HEK293 (cell line): ENCODE data around the gene PAX3.
A peak's percentile ranks its signal among the peaks of the same experiment; 100 is the strongest.

Source experiments
- CTCF ChIA-PET: fragments of 350-600 bp; formaldehyde crosslinking; extraction: SDS; loops from one replicate; lab custom pipeline; 2021; ENCODE audit warnings: antibody characterized with exemption; lab: Yijun Ruan, JAX
- POLR2A ChIA-PET: fragments of 300-600 bp; formaldehyde crosslinking; extraction: SDS; loops from one replicate; lab custom pipeline; 2020; ENCODE audit warnings: antibody characterized with exemption, inconsistent platforms; lab: Yijun Ruan, JAX
- H3K27ac ChIP-seq: fragments of 200-500 bp; sonication (Bioruptor generic); 2 replicates; pipeline ENCODE4 v1.5.1; 2014; ENCODE audit warnings: low read depth, low read length, control low read depth, inconsistent platforms; ENCODE audit errors: extremely low read depth
- H3K36me3 ChIP-seq, 2 experiments: fragments of 200-500 bp in 1 of 2; sonication (Bioruptor generic) in 1 of 2; 1 replicate in 1 of 2; 2 replicates in 1 of 2; pipeline ENCODE4 v1.5.1; 2014 to 2017; ENCODE audit warnings: inconsistent platforms in 2 of 2, low read length in 2 of 2; ENCODE audit not compliant: control insufficient read depth in 2 of 2, insufficient read depth in 1 of 2
- H3K4me1 ChIP-seq: fragments of 200-500 bp; sonication (Bioruptor generic); 2 replicates; pipeline ENCODE4 v1.5.1; 2014; ENCODE audit warnings: mild to moderate bottlenecking, low read length, inconsistent platforms; ENCODE audit not compliant: control insufficient read depth, insufficient read depth
- H3K4me3 ChIP-seq: 2 replicates; pipeline ENCODE4 v1.5.1; 2011; ENCODE audit warnings: low read depth, mild to moderate bottlenecking, control low read depth, low read length, moderate library complexity
- H3K9me3 ChIP-seq: fragments of 200-500 bp; sonication (Bioruptor generic); 2 replicates; pipeline ENCODE4 v1.5.1; 2014; ENCODE audit warnings: low read depth, low read length, inconsistent platforms; ENCODE audit not compliant: control insufficient read depth, insufficient read depth
- CTCF ChIP-seq: fragments of 450-650 bp; formaldehyde crosslinking; IDR thresholded peaks from 2 replicates; pipeline ENCODE4 v1.5.1; 2016; ENCODE audit warnings: missing biosample characterization, missing genetic modification characterization
- KLF1 ChIP-seq: fragments of 450-650 bp; formaldehyde crosslinking; IDR thresholded peaks from 2 replicates; pipeline ENCODE4 v1.5.1; 2016; ENCODE audit warnings: missing biosample characterization, missing genetic modification characterization
- KLF10 ChIP-seq: fragments of 450-650 bp; IDR thresholded peaks from 2 replicates; pipeline ENCODE4 v1.5.1; 2018; ENCODE audit warnings: missing biosample characterization, mild to moderate bottlenecking, missing genetic modification characterization
- KLF17 ChIP-seq: fragments of 450-650 bp; formaldehyde crosslinking; IDR thresholded peaks from 2 replicates; pipeline ENCODE4 v1.5.1; 2016; ENCODE audit warnings: missing biosample characterization, missing genetic modification characterization
- MEIS1 ChIP-seq: sonication (generic); formaldehyde crosslinking; IDR thresholded peaks from 2 replicates; pipeline ENCODE4 v1.8.1; 2022; ENCODE audit warnings: missing genetic modification reagents, mild to moderate bottlenecking, borderline replicate concordance
- PRDM1 ChIP-seq: fragments of 450-650 bp; formaldehyde crosslinking; IDR thresholded peaks from 2 replicates; pipeline ENCODE4; 2016; ENCODE audit warnings: missing biosample characterization, missing genetic modification characterization
- SCRT2 ChIP-seq: fragments of 450-650 bp; formaldehyde crosslinking; IDR thresholded peaks from 2 replicates; pipeline ENCODE4 v1.5.1; 2016; ENCODE audit warnings: missing biosample characterization, missing genetic modification characterization
- ZBTB10 ChIP-seq: fragments of 450-650 bp; formaldehyde crosslinking; IDR thresholded peaks from 2 replicates; pipeline ENCODE4 v1.5.1; 2016; ENCODE audit warnings: missing biosample characterization, missing genetic modification characterization
- ZIC2 ChIP-seq: fragments of 450-650 bp; formaldehyde crosslinking; IDR thresholded peaks from 2 replicates; pipeline ENCODE4 v1.5.1; 2016; ENCODE audit warnings: missing biosample characterization, missing genetic modification characterization
- ZNF10 ChIP-seq: fragments of 450-650 bp; formaldehyde crosslinking; IDR thresholded peaks from 2 replicates; pipeline ENCODE4 v1.5.1; 2017; ENCODE audit warnings: missing biosample characterization, missing genetic modification characterization
- ZNF513 ChIP-seq: fragments of 450-650 bp; IDR thresholded peaks from 2 replicates; pipeline ENCODE4 v1.5.1; 2018; ENCODE audit warnings: missing biosample characterization, missing genetic modification characterization
- ZNF623 ChIP-seq: fragments of 450-650 bp; formaldehyde crosslinking; IDR thresholded peaks from 2 replicates; pipeline ENCODE4 v1.5.1; 2016; ENCODE audit warnings: missing biosample characterization, missing genetic modification characterization
- ZNF701 ChIP-seq: fragments of 450-650 bp; formaldehyde crosslinking; IDR thresholded peaks from 2 replicates; pipeline ENCODE4 v1.5.1; 2016; ENCODE audit warnings: missing biosample characterization, missing genetic modification characterization
- ZNF776 ChIP-seq: fragments of 450-650 bp; formaldehyde crosslinking; IDR thresholded peaks from 2 replicates; pipeline ENCODE4 v1.5.0; 2017; ENCODE audit warnings: missing biosample characterization, missing genetic modification characterization, borderline replicate concordance

Gene PAX3

GRCh38 chr2:222291485-222291841 is 7.3 kb downstream of the PAX3 start:
- no peak overlapping the region for H3K4me3 ChIP-seq
- ChIA-PET CTCF (interaction anchor here (1.3 kb wide), 1 partner anchor 233 kb away, joined by 3 read pairs; no protein-coding TSS in a partner anchor), POLR2A (no interaction called here)
- H3K27ac ChIP-seq = no peak overlapping the region
- no peaks in the 10 kb centered on the region for H3K9me3 ChIP-seq
- peaks cover 11% of the 10 kb centered on the region for H3K4me1 ChIP-seq
- H3K36me3 ChIP-seq = peaks cover 13 to 62% of the 10 kb centered on the region in 2 experiments; a peak in 2 of 3 replicates
- TF ChIP-seq KLF1 (tag by site-specific recombination) (no peak), KLF10 (tag by site-specific recombination) (no peak), MEIS1 (CRISPR knock-in tag) (no peak), PRDM1 (no peak; the same call in 1 of the 2 replicates), ZNF701 (tag by site-specific recombination) (no peak), CTCF (tag by site-specific recombination) (no peak), KLF17 (tag by site-specific recombination) (no peak), ZBTB10 (no peak), ZNF623 (tag by site-specific recombination) (no peak)

GRCh38 chr2:222290736-222291484 is 7.9 kb downstream of the PAX3 start:
- peaks cover 7 to 60% of the 10 kb centered on the region in 2 experiments for H3K36me3 ChIP-seq
- H3K9me3 ChIP-seq = no peaks in the 10 kb centered on the region
- TF ChIP-seq ZNF513 (tag by site-specific recombination) = 0 out of 2 replicates have a peak, but pooled peaks have one; percentile 22
- TF ChIP-seq SCRT2 = no peak
- TF ChIP-seq ZIC2 (tag by site-specific recombination) = no peak
- TF ChIP-seq ZNF10 (tag by site-specific recombination) = no peak
- TF ChIP-seq ZNF776 (tag by site-specific recombination) = no peak
- 0 out of 2 replicates have a peak, but pooled peaks have one; percentile 61 for TF ChIP-seq PRDM1
- TF ChIP-seq, all 188 proteins: peak for 2
- Histone ChIP-seq H3K4me3 (no peak overlapping the region), H3K4me1 (peaks cover 11% of the 10 kb centered on the region), H3K27ac (no peak overlapping the region)
- POLR2A ChIA-PET = interaction anchor here (1.4 kb wide), 1 partner anchor 8 kb away, joined by 4 read pairs; the partner anchor contains the start of gene PAX3
- CTCF ChIA-PET = interaction anchor here (1.3 kb wide), 1 partner anchor 233 kb away, joined by 3 read pairs; no protein-coding TSS in a partner anchor
